Neural cell (in vitro differentiated cells): Measurements from ENCODE around the gene FRS3.

Experiments
- CTCF ChIP-seq: fragments of 450-650 bp; IDR thresholded peaks from 2 replicates; pipeline ENCODE4 v1.5.1; 2014; ENCODE audit warnings: antibody characterized with exemption, mild to moderate bottlenecking, moderate library complexity; ENCODE audit not compliant: poor library complexity, severe bottlenecking
- EP300 ChIP-seq: fragments of 450-650 bp; conservative IDR thresholded peaks from 2 replicates; pipeline ENCODE4 v1.6.1; 2014; ENCODE audit warnings: antibody characterized with exemption, mild to moderate bottlenecking, moderate library complexity; ENCODE audit not compliant: poor library complexity, severe bottlenecking
- EZH2 ChIP-seq: fragments of 200-600, 300-800 bp; shearing (Covaris generic), sonication (generic); IDR thresholded peaks from 2 replicates; pipeline ENCODE4 v1.6.1; 2014; ENCODE audit warnings: antibody characterized with exemption, low read length, borderline replicate concordance, mild to moderate bottlenecking; ENCODE audit not compliant: insufficient read depth, poor library complexity, severe bottlenecking
- MXI1 ChIP-seq: fragments of 450-650 bp; conservative IDR thresholded peaks from 2 replicates; pipeline ENCODE4 v1.6.1; 2014; ENCODE audit warnings: antibody characterized with exemption, mild to moderate bottlenecking; ENCODE audit not compliant: poor library complexity, severe bottlenecking
- POLR2AphosphoS5 ChIP-seq: IDR thresholded peaks from 2 replicates; pipeline ENCODE4 v1.6.1; 2012
- RAD21 ChIP-seq: fragments of 450-650 bp; conservative IDR thresholded peaks from 2 replicates; pipeline ENCODE4 v1.6.1; 2014; ENCODE audit warnings: antibody characterized with exemption, mild to moderate bottlenecking, moderate library complexity
- REST ChIP-seq: IDR thresholded peaks from 2 replicates; pipeline ENCODE4 v1.6.1; 2012; ENCODE audit warnings: borderline replicate concordance
- TAF1 ChIP-seq: IDR thresholded peaks from 2 replicates; pipeline ENCODE4 v1.6.1; 2012; ENCODE audit warnings: low read depth

- TF ChIP-seq TAF1: no peak
- no peak for TF ChIP-seq CTCF
- TF ChIP-seq EP300: no peak
- no peak for TF ChIP-seq POLR2AphosphoS5
- no peak for TF ChIP-seq RAD21
- no peak for TF ChIP-seq EZH2
- TF ChIP-seq MXI1: no peak
- no peak for TF ChIP-seq REST
Observed at GRCh38 chr6:41799559-41799911, 19.8 kb upstream of the FRS3 start.
